MCF 10A (cell line): ENCODE results near the gene HOXD10. TPM values are rescaled to one million over a fixed set of nuclear protein-coding genes. Genes with fewer than 3 reads are reported as not detected.

Source experiments
- BruUV-seq: library from RNA; stranded (reverse); fragments of 400-500 nt; replicated peaks from 2 replicates; lab custom pipeline; 2021; lab: Mats Ljungman, UMichigan
- CTCF ChIA-PET: fragments of 300-600 bp; sonication (Branson Sonifier 250); formaldehyde crosslinking; extraction: SDS; loops from one replicate; lab custom pipeline; 2021; ENCODE audit warnings: antibody characterized with exemption, inconsistent platforms; lab: Yijun Ruan, JAX
- POLR2A ChIA-PET: fragments of 300-600, 350-650 bp; sonication (Branson Sonifier 250); formaldehyde crosslinking; extraction: SDS; loops from one replicate; lab custom pipeline; 2020; ENCODE audit warnings: antibody characterized with exemption, inconsistent platforms; lab: Yijun Ruan, JAX
- DNase-seq: peaks from one replicate; pipeline ENCODE4 v3.0.0-alpha.2; 2018; ENCODE audit not compliant: unreplicated experiment
- H3K27ac Mint-ChIP-seq: one replicate; pipeline ENCODE4 v1.8.0; 2022; ENCODE audit warnings: mild to moderate bottlenecking, low read depth, mixed read lengths; ENCODE audit not compliant: unreplicated experiment
- H3K27me3 Mint-ChIP-seq: one replicate; pipeline ENCODE4 v1.8.0; 2022; ENCODE audit warnings: mixed read lengths; ENCODE audit not compliant: insufficient read depth, unreplicated experiment
- H3K36me3 Mint-ChIP-seq: one replicate; pipeline ENCODE4 v1.8.0; 2022; ENCODE audit warnings: mild to moderate bottlenecking, moderate library complexity, mixed read lengths; ENCODE audit not compliant: insufficient read depth, unreplicated experiment
- H3K4me1 Mint-ChIP-seq: one replicate; pipeline ENCODE4 v1.8.0; 2022; ENCODE audit warnings: mixed read lengths; ENCODE audit not compliant: insufficient read depth, unreplicated experiment
- H3K4me3 Mint-ChIP-seq: one replicate; pipeline ENCODE4 v1.8.0; 2022; ENCODE audit warnings: mild to moderate bottlenecking, moderate library complexity, mixed read lengths; ENCODE audit not compliant: unreplicated experiment
- H3K9me3 Mint-ChIP-seq: one replicate; pipeline ENCODE4 v1.8.0; 2022; ENCODE audit warnings: mixed read lengths; ENCODE audit not compliant: unreplicated experiment
- intact Hi-C: fragments of 100-400 bp; cut with micrococcal nuclease; formaldehyde crosslinking; loops from 2 replicates; pipeline ENCODE4 v1.14.1; 2022
- total RNA-seq: library from RNA; stranded (reverse); gene quantifications from 2 replicates; pipeline ENCODE4 v1.2.3, GENCODE V29; 2022
- TF ChIP-seq, protein P1 (sequence below): fragments of 200-600 bp; IDR thresholded peaks from one replicate; pipeline ENCODE4 v1.8.0; 2022; ENCODE audit warnings: antibody characterized with exemption, mild to moderate bottlenecking; ENCODE audit not compliant: unreplicated experiment

HOXD10 gene
- total RNA-seq, 1 experiment from 2014 or later = not detected

DNA sequence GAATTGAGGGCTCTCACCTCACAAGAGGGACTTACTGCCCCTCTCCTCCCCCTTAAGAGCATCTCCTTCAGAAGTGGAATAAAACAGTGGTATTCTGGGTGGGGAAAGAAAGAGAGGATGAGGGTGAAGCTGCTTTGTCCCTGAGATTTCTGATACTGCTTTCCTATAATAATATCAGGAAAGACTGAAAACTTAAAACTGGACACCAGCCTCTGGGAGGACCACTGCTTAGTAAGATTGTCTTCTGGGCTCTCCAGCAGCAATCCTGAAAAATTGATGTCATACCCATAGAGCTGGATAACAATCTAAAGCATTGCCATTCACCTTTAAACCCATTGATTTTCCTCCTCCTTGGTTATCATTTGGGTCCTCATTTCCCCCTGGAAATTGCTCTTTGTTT is 30.1 kb downstream of the HOXD10 start:
- no peak for DNase-seq
- intact Hi-C loops = loop anchor here (10.0 kb wide), 1 partner anchor 168 kb away; no protein-coding TSS in a partner anchor
- H3K9me3 Mint-ChIP-seq = no peaks in the 10 kb centered on the region
- H3K4me1 Mint-ChIP-seq = no peaks in the 10 kb centered on the region
- ChIA-PET POLR2A (no interaction called here), CTCF (interaction anchor here (0.6 to 10.1 kb wide), 3 partner anchors 407 to 508 kb away, joined by 3 to 175 read pairs (median 4); no protein-coding TSS in a partner anchor)
- no peak overlapping the region for H3K4me3 Mint-ChIP-seq
- TF ChIP-seq, protein P1, sequence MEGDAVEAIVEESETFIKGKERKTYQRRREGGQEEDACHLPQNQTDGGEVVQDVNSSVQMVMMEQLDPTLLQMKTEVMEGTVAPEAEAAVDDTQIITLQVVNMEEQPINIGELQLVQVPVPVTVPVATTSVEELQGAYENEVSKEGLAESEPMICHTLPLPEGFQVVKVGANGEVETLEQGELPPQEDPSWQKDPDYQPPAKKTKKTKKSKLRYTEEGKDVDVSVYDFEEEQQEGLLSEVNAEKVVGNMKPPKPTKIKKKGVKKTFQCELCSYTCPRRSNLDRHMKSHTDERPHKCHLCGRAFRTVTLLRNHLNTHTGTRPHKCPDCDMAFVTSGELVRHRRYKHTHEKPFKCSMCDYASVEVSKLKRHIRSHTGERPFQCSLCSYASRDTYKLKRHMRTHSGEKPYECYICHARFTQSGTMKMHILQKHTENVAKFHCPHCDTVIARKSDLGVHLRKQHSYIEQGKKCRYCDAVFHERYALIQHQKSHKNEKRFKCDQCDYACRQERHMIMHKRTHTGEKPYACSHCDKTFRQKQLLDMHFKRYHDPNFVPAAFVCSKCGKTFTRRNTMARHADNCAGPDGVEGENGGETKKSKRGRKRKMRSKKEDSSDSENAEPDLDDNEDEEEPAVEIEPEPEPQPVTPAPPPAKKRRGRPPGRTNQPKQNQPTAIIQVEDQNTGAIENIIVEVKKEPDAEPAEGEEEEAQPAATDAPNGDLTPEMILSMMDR = no peak
- no peaks in the 10 kb centered on the region for H3K27me3 Mint-ChIP-seq
- no TSS peak for BruUV-seq
- no peak overlapping the region for H3K27ac Mint-ChIP-seq
- no peaks in the 10 kb centered on the region for H3K36me3 Mint-ChIP-seq

DNA sequence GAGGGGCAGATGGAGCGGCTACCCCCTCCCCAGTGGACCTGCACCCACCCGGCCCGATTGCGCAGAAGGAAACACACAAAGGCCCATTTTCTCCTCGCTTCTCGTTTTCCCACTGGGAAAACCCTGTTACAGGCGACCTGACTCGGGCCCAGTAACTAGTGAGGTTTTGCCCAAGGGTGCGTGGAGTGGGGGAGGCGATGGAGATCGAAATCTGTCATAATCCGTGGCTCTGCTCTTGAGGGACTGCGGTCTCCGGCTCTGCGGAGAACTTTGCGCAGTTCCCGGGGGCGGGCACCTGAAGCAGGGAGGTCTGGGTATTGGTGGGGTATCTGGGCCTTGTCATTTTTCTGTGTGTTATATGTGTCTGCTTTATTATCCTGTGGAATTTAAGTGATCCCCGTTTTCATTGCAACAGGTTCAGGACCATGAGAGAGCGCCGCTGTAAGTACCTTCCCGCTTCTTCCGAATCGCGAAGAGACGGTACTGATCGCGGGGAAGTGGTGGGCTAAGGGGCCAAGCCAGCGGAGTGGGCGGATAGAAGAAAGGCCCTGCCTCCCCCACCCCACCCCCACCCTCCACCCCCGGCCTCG is 30.7 kb downstream of the HOXD10 start:
- Mint-ChIP-seq H3K4me1 (no peaks in the 10 kb centered on the region), H3K27me3 (no peaks in the 10 kb centered on the region), H3K9me3 (no peaks in the 10 kb centered on the region), H3K27ac (no peak overlapping the region), H3K36me3 (no peaks in the 10 kb centered on the region), H3K4me3 (no peak overlapping the region)
- ChIA-PET CTCF (interaction anchor here (0.6 to 0.8 kb wide), 2 partner anchors 507 to 1000 kb away, joined by 3 to 4 read pairs; no protein-coding TSS in a partner anchor), POLR2A (no interaction called here)
- DNase-seq = no peak
- intact Hi-C loops = loop anchor here (10.0 kb wide), 1 partner anchor 167 kb away; no protein-coding TSS in a partner anchor
- TF ChIP-seq, protein P1 = no peak
- BruUV-seq = no TSS peak

DNA sequence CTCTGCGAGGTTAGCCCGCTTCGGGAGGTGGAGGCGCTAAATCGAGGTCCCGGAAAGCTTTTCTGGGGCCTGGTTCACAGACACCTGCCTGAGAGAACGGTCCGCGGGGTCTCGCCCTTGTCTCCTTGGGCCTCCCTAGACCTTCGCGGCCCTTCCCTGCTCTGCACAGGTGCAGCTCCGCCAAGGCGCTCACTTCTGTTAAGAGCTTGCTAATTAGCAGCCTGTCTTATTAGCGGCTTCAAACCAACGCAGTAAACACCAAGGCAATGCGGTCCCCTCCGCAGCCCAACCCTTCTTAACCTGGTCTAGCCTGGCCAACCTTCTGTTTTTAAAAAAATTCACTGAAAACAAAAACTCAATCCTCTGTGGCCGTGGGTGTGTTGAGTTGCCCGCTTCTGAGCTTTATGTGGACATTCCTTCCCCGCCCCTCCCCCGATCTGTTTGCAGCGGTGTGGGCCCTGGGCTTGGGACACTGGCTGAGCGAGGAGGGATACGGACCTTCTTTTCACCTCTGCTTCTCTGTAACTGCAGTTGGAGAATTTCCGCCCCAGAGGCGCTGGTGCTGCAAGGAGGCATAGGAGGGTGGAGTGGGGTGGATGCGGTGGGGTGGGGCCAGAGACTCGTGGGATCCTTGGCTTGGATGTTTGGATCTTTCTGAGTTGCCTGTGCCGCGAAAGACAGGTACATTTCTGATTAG is 31.4 kb downstream of the HOXD10 start:
- no peak for DNase-seq
- TF ChIP-seq, protein P1 = no peak
- CTCF ChIA-PET = interaction anchor here (0.8 to 3.0 kb wide), 2 partner anchors 406 to 999 kb away, joined by 4 to 12 read pairs; no protein-coding TSS in a partner anchor
- Mint-ChIP-seq H3K4me3 (no peak overlapping the region), H3K4me1 (no peaks in the 10 kb centered on the region), H3K36me3 (no peaks in the 10 kb centered on the region), H3K27ac (no peak overlapping the region), H3K27me3 (no peaks in the 10 kb centered on the region), H3K9me3 (no peaks in the 10 kb centered on the region)
- intact Hi-C loops = loop anchor here (10.0 kb wide), 1 partner anchor 167 kb away; no protein-coding TSS in a partner anchor
- no TSS peak for BruUV-seq
- POLR2A ChIA-PET = no interaction called here

DNA sequence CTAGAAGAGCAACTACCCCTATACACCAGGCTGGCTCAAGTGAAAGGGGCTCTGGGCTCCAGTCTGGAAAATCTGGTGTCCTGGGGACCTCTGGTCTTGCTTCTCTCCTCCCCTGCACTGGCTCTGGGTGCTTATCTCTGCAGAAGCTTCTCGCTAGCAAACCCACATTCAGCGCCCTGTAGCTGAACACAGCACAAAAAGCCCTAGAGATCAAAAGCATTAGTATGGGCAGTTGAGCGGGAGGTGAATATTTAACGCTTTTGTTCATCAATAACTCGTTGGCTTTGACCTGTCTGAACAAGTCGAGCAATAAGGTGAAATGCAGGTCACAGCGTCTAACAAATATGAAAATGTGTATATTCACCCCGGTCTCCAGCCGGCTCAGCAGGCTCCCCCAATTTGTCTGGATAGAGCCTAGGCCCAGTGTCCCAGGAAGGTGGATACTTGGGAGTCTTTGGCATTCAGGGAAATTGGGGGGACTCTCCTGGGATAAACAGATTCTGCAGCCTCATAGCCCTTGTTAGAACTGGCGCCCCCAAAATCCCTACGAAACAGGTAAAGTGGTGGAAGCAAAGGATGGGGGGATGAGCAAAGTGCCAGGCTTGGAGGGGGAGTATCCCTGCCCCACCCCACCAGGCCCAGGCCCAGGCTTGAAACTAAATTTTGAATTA is 32.3 kb downstream of the HOXD10 start:
- Mint-ChIP-seq H3K36me3 (no peaks in the 10 kb centered on the region), H3K27me3 (no peaks in the 10 kb centered on the region), H3K9me3 (no peaks in the 10 kb centered on the region), H3K4me1 (no peaks in the 10 kb centered on the region), H3K27ac (no peak overlapping the region), H3K4me3 (no peak overlapping the region)
- TF ChIP-seq, protein P1 = no peak
- CTCF ChIA-PET = interaction anchor here (0.6 to 3.0 kb wide), 2 partner anchors 107 to 405 kb away, joined by 3 to 12 read pairs; no protein-coding TSS in a partner anchor
- no peak for DNase-seq
- POLR2A ChIA-PET = no interaction called here
- no TSS peak for BruUV-seq
- intact Hi-C loops = loop anchor here (10.0 kb wide), 1 partner anchor 166 kb away; no protein-coding TSS in a partner anchor
